Gastrocnemius medialis (tissue), 4 donors: ENCODE measurements around the gene CTCF. TPM values are rescaled to one million over a fixed set of nuclear protein-coding genes. Genes with fewer than 3 reads are reported as not detected.

Experiments used
- ATAC-seq, 2 donors: fragments of 150-250 bp; one replicate each; pipeline ENCODE4 v1.9.1; 2016
- DNase-seq, 2 donors: peaks; one replicate each; pipeline ENCODE4 v3.0.0-alpha.2; 2019
- H3K27ac ChIP-seq, 4 donors: fragments of 200-600 bp; sonication (generic); 1 replicate in 1 of 4; 2 replicates in 3 of 4; pipeline ENCODE4 v1.5.1; 2016 to 2018; ENCODE audit warnings: mild to moderate bottlenecking in 2 of 4, moderate library complexity in 1 of 4
- H3K27me3 ChIP-seq, 3 donors: fragments of 200-600 bp; sonication (generic) in 2 of 3; 1 replicate in 1 of 3; 2 replicates in 2 of 3; pipeline versions ENCODE4 v1.5.1 to v1.6.0; 2016 to 2019; ENCODE audit warnings: mild to moderate bottlenecking in 1 of 3, moderate library complexity in 1 of 3
- H3K36me3 ChIP-seq, 2 donors: fragments of 200-600 bp; sonication (generic) in 1 of 2; one replicate each; pipeline ENCODE4 v1.5.1; 2017 to 2018
- H3K4me1 ChIP-seq, 2 donors: fragments of 200-600 bp; sonication (generic) in 1 of 2; one replicate each; pipeline ENCODE4 v1.5.1; 2016 to 2017; ENCODE audit warnings: mild to moderate bottlenecking in 2 of 2
- H3K4me3 ChIP-seq, 4 donors: fragments of 200-600 bp; sonication (generic) in 3 of 4; 1 replicate in 1 of 4; 2 replicates in 3 of 4; pipeline ENCODE4 v1.5.1; 2016 to 2019; ENCODE audit warnings: mild to moderate bottlenecking in 2 of 4
- H3K9me3 ChIP-seq, 3 donors: fragments of 200-600 bp; sonication (generic) in 2 of 3; 1 replicate in 1 of 3; 2 replicates in 2 of 3; pipeline ENCODE4 v1.5.1; 2016 to 2019
- CTCF ChIP-seq, 5 experiments: fragments of 450-650 bp in 3 of 5; fragments of 200-600 bp in 2 of 5; sonication (generic) in 2 of 5; IDR thresholded peaks in 4 of 5; conservative IDR thresholded peaks in 1 of 5; 1 replicate in 4 of 5; 2 replicates in 1 of 5; pipeline ENCODE4 v1.5.1; 2016 to 2019; ENCODE audit warnings: antibody characterized with exemption in 5 of 5, mild to moderate bottlenecking in 3 of 5, moderate library complexity in 3 of 5
- POLR2A ChIP-seq, 2 donors: fragments of 450-650 bp; IDR thresholded peaks; one replicate each; pipeline ENCODE4 v1.6.1; 2017; ENCODE audit warnings: antibody characterized with exemption in 2 of 2, mild to moderate bottlenecking in 2 of 2, moderate library complexity in 2 of 2
- in situ Hi-C, 4 donors: fragments of 200-750 bp; cut with MboI; loops; one replicate each; pipeline versions ENCODE4 v1.15.0 to v1.8.0; 2017; ENCODE audit warnings: low sequenced_read_pairs in 4 of 4
- intact Hi-C: fragments of 100-400 bp; cut with DNase I; formaldehyde crosslinking; loops from one replicate; pipeline ENCODE4 v1.15.1; 2023; ENCODE audit warnings: low total_unique reads
- total RNA-seq, 4 donors: library from RNA; depleted of rRNA; stranded (reverse); fragments of >200 nt; gene quantifications; one replicate each; pipeline versions ENCODE4 v1.1.0 to v1.2.3, GENCODE V29; 2016

CTCF gene
- total RNA-seq, 4 donors from 2014 or later = 25.9 to 35.9 (median 30.3) TPM

- H3K4me1 ChIP-seq = peaks cover 16 to 28% of the 10 kb centered on the region in 2 donors
- peak; percentile 82 to 85 for TF ChIP-seq POLR2A (IDR thresholded peaks at IDR 0.05)
- TF ChIP-seq CTCF (IDR thresholded peaks at IDR 0.05 in 4 of 5, conservative IDR thresholded peaks at IDR 0.05 in 1 of 5) = no peak
Measured at GRCh38 chr16:67528870-67529581, 33.3 kb upstream of the CTCF start.

GRCh38 chr16:67529582-67530012 lies 32.7 kb upstream of the CTCF start:
- no peaks in the 10 kb centered on the region for H3K36me3 ChIP-seq
- in situ Hi-C loops = loop anchor here in 2 of 4 donors (10.0 kb wide), 2 partner anchors 125 to 135 kb away; partner anchors contain the start of genes ACD (in 1 of the 2), C16orf86 (in 1 of the 2), ENKD1 (in 1 of the 2) and PARD6A (in 1 of the 2)
- H3K27me3 ChIP-seq = no peaks in the 10 kb centered on the region
- TF ChIP-seq POLR2A (IDR thresholded peaks at IDR 0.05) (no peak), CTCF (IDR thresholded peaks at IDR 0.05 in 4 of 5, conservative IDR thresholded peaks at IDR 0.05 in 1 of 5) (peak in 1 of 5 experiments; percentile 11)
- intact Hi-C loops = loop anchor here (10.0 kb wide), 1 partner anchor 275 kb away; the partner anchor contains the start of genes RANBP10 and TSNAXIP1
- ATAC-seq = peak; percentile 33 to 35
- peak overlapping the region; percentile 91 to 99 (median 93) for H3K27ac ChIP-seq
- peaks cover 16 to 28% of the 10 kb centered on the region in 2 donors for H3K4me1 ChIP-seq
- DNase-seq = no peak
- no peaks in the 10 kb centered on the region for H3K9me3 ChIP-seq
- peak overlapping the region; percentile 77 to 97 (median 93) for H3K4me3 ChIP-seq

More at GRCh38 chr16:67528870-67529581, 33.3 kb upstream of the CTCF start:
- Histone ChIP-seq H3K27me3 (no peaks in the 10 kb centered on the region), H3K9me3 (no peaks in the 10 kb centered on the region), H3K4me3 (peak overlapping the region; percentile 77 to 97 (median 93)), H3K36me3 (no peaks in the 10 kb centered on the region), H3K27ac (peak overlapping the region; percentile 91 to 99 (median 93))
- intact Hi-C loops = loop anchor here (1.0 to 10.0 kb wide), 2 partner anchors 33 to 276 kb away; partner anchors contain the start of genes CTCF, RANBP10 and TSNAXIP1
- ATAC-seq = peak; percentile 51 to 55
- no peak for DNase-seq
- in situ Hi-C loops = loop anchor here in 2 of 4 donors (10.0 kb wide), 2 partner anchors 126 to 136 kb away; partner anchors contain the start of genes ACD (in 1 of the 2), C16orf86 (in 1 of the 2), ENKD1 (in 1 of the 2) and PARD6A (in 1 of the 2)

- peaks cover 16 to 28% of the 10 kb centered on the region in 2 donors for H3K4me1 ChIP-seq
- H3K9me3 ChIP-seq = no peaks in the 10 kb centered on the region
- H3K36me3 ChIP-seq = no peaks in the 10 kb centered on the region
- TF ChIP-seq POLR2A (IDR thresholded peaks at IDR 0.05) (peak; percentile 69 to 85), CTCF (IDR thresholded peaks at IDR 0.05 in 4 of 5, conservative IDR thresholded peaks at IDR 0.05 in 1 of 5) (no peak)
- intact Hi-C loops = no loop called here
- no peaks in the 10 kb centered on the region for H3K27me3 ChIP-seq
- peak overlapping the region; percentile 77 to 97 (median 93) for H3K4me3 ChIP-seq
- peak overlapping the region; percentile 91 to 99 (median 93) for H3K27ac ChIP-seq
- peak; percentile 30 to 37 for ATAC-seq
- peak; percentile 39 to 63 for DNase-seq
- in situ Hi-C loops = no loop called here
Measured at GRCh38 chr16:67530013-67530939, 32.0 kb upstream of the CTCF start.

- no peak for DNase-seq
- Histone ChIP-seq H3K27ac (peak overlapping the region; percentile 91 to 99 (median 93)), H3K4me3 (no peak overlapping the region), H3K4me1 (peaks cover 16 to 29% of the 10 kb centered on the region in 2 donors), H3K36me3 (no peaks in the 10 kb centered on the region), H3K9me3 (no peaks in the 10 kb centered on the region), H3K27me3 (no peaks in the 10 kb centered on the region)
- TF ChIP-seq POLR2A (IDR thresholded peaks at IDR 0.05) (no peak), CTCF (IDR thresholded peaks at IDR 0.05 in 4 of 5, conservative IDR thresholded peaks at IDR 0.05 in 1 of 5) (no peak)
- ATAC-seq = no peak
- in situ Hi-C loops (no loop called here), intact Hi-C loops (no loop called here)
Measured at GRCh38 chr16:67531247-67531646, 31.1 kb upstream of the CTCF start.
